HCT116 (cell line): Measurements from ENCODE around the gene GPR37. TPM values are rescaled to one million over a fixed set of nuclear protein-coding genes. Genes with fewer than 3 reads are reported as not detected.

Source experiments
- ATAC-seq: fragments of 200-7000 bp; cut with Tn5 transposase; 2 replicates; pipeline ENCODE4 v1.9.1; 2020; ENCODE audit warnings: mild to moderate bottlenecking, moderate library complexity
- BruUV-seq: library from RNA; stranded (reverse); fragments of 400-500 nt; replicated peaks from 2 replicates; lab custom pipeline; 2021; lab: Mats Ljungman, UMichigan
- CTCF ChIA-PET: fragments of 300-600 bp; sonication (Branson Sonifier 250); formaldehyde crosslinking; loops from one replicate; lab custom pipeline; 2021; ENCODE audit warnings: antibody characterized with exemption; lab: Charles Lee
- POLR2A ChIA-PET: fragments of 300-600, 350-600 bp; sonication (Branson Sonifier 250); formaldehyde crosslinking; loops from one replicate; lab custom pipeline; 2021; ENCODE audit warnings: antibody characterized with exemption; lab: Charles Lee
- RAD21 ChIA-PET, 2 experiments: fragments of 300-600 bp; sonication (Branson Sonifier 250); formaldehyde crosslinking; loops; one replicate each; lab custom pipeline; 2023; ENCODE audit warnings: low total read pairs in 2 of 2; ENCODE audit not compliant: uncharacterized antibody in 2 of 2, unreplicated experiment in 2 of 2, low non-redundant PET in 1 of 2; lab: Charles Lee
- DNase-seq: peaks from one replicate; pipeline ENCODE4 v3.0.0-alpha.2; 2010; ENCODE audit warnings: low read depth, low spot score
- H2AFZ ChIP-seq: fragments of 200-600 bp; shearing (Covaris generic), sonication (generic); 2 replicates; pipeline ENCODE4 v1.6.1; 2017; ENCODE audit warnings: low read depth, mixed run types, mixed read lengths, antibody characterized with exemption, low read length; ENCODE audit not compliant: poor library complexity, severe bottlenecking
- H3K27ac ChIP-seq: 2 replicates; pipeline ENCODE4 v1.5.1; 2012; ENCODE audit warnings: low read depth, low read length
- H3K27me3 ChIP-seq: fragments of 200-600 bp; sonication (generic); 2 replicates; pipeline ENCODE4 v1.6.1; 2016; ENCODE audit warnings: mixed run types, low read length, mixed read lengths; ENCODE audit not compliant: insufficient read depth
- H3K36me3 ChIP-seq, 2 experiments: fragments of 200-500 bp in 1 of 2; fragments of 200-600 bp in 1 of 2; sonication (Bioruptor generic) in 1 of 2; sonication (generic) in 1 of 2; 2 replicates each; pipeline versions ENCODE4 v1.5.1 to v1.6.1; 2014 to 2016; ENCODE audit warnings: low read length in 2 of 2, inconsistent platforms in 1 of 2, mixed read lengths in 1 of 2, mixed run types in 1 of 2; ENCODE audit not compliant: insufficient read depth in 2 of 2, control insufficient read depth in 1 of 2
- H3K4me1 ChIP-seq, 2 experiments: fragments of 200-600 bp in 1 of 2; sonication (generic) in 1 of 2; 2 replicates each; pipeline versions ENCODE4 v1.5.1 to v1.6.1; 2012 to 2017; ENCODE audit warnings: low read length in 2 of 2, inconsistent platforms in 1 of 2, mild to moderate bottlenecking in 1 of 2, mixed read lengths in 1 of 2, mixed run types in 1 of 2, moderate library complexity in 1 of 2; ENCODE audit not compliant: insufficient read depth in 2 of 2, control insufficient read depth in 1 of 2
- H3K4me2 ChIP-seq: fragments of 200-600 bp; sonication (generic); 2 replicates; pipeline ENCODE4 v1.6.1; 2017; ENCODE audit warnings: mixed run types, low read length, mixed read lengths
- H3K4me3 ChIP-seq, 2 experiments: fragments of 200-600 bp in 1 of 2; sonication (generic) in 1 of 2; replicated peaks in 1 of 2; 2 replicates each; pipeline ENCODE4 v1.5.1; 2011 to 2016; ENCODE audit warnings: low read length in 2 of 2, control low read depth in 1 of 2, low read depth in 1 of 2, mild to moderate bottlenecking in 1 of 2, mixed read lengths in 1 of 2, mixed run types in 1 of 2
- H3K79me2 ChIP-seq: fragments of 200-600 bp; sonication (generic); 2 replicates; pipeline ENCODE4 v1.6.1; 2017; ENCODE audit warnings: mild to moderate bottlenecking, mixed run types, low read length, moderate library complexity, mixed read lengths; ENCODE audit not compliant: insufficient read depth
- H3K9ac ChIP-seq: fragments of 200-600 bp; sonication (generic); 2 replicates; pipeline ENCODE4 v1.6.1; 2016; ENCODE audit warnings: low read length, mixed read lengths
- H3K9me2 ChIP-seq: fragments of 200-600 bp; sonication (generic), shearing (Covaris generic); 2 replicates; pipeline ENCODE4 v1.6.1; 2017; ENCODE audit warnings: mixed run types, mild to moderate bottlenecking, moderate library complexity; ENCODE audit not compliant: insufficient read depth
- H3K9me3 ChIP-seq, 2 experiments: fragments of 200-500 bp in 1 of 2; fragments of 200-600 bp in 1 of 2; sonication (Bioruptor generic) in 1 of 2; sonication (generic) in 1 of 2; 2 replicates each; pipeline ENCODE4 v1.6.1; 2014 to 2017; ENCODE audit warnings: low read length in 2 of 2, mixed read lengths in 2 of 2, inconsistent platforms in 1 of 2, low read depth in 1 of 2, mild to moderate bottlenecking in 1 of 2, mixed run types in 1 of 2, moderate library complexity in 1 of 2; ENCODE audit not compliant: control insufficient read depth in 1 of 2, insufficient read depth in 1 of 2
- H4K20me1 ChIP-seq: fragments of 200-600 bp; sonication (generic), shearing (Covaris generic); 2 replicates; pipeline ENCODE4 v1.6.1; 2017; ENCODE audit warnings: mixed run types, mild to moderate bottlenecking, moderate library complexity; ENCODE audit not compliant: insufficient read depth
- CBX3 ChIP-seq: IDR thresholded peaks from 2 replicates; pipeline ENCODE4 v1.6.1; 2012; ENCODE audit warnings: low read depth
- CEBPB ChIP-seq: IDR thresholded peaks from 2 replicates; pipeline ENCODE4 v1.6.1; 2012; ENCODE audit warnings: low read depth
- EGR1 ChIP-seq: IDR thresholded peaks from 2 replicates; pipeline ENCODE4 v1.6.1; 2012; ENCODE audit warnings: low read depth
- EZH2 ChIP-seq: fragments of 200-600 bp; sonication (generic); IDR thresholded peaks from 2 replicates; pipeline ENCODE4 v1.6.1; 2017; ENCODE audit warnings: antibody characterized with exemption, mixed run types
- JUND ChIP-seq: IDR thresholded peaks from 2 replicates; pipeline ENCODE4 v1.6.1; 2012
- POLR2A ChIP-seq: IDR thresholded peaks from 2 replicates; pipeline ENCODE4 v1.7.0; 2011; ENCODE audit warnings: borderline replicate concordance; ENCODE audit not compliant: insufficient read depth, insufficient read length; ENCODE audit errors: extremely low read depth
- SP1 ChIP-seq: IDR thresholded peaks from 2 replicates; pipeline ENCODE4 v1.6.1; 2012; ENCODE audit warnings: low read depth
- SRF ChIP-seq: IDR thresholded peaks from 2 replicates; pipeline ENCODE4 v1.6.1; 2012; ENCODE audit warnings: low read depth
- TCF7L2 ChIP-seq: IDR thresholded peaks from 2 replicates; pipeline ENCODE4 v1.7.0; 2011; ENCODE audit warnings: borderline replicate concordance, inconsistent platforms; ENCODE audit not compliant: insufficient read depth, insufficient read length; ENCODE audit errors: extremely low read depth
- intact Hi-C: fragments of 100-400 bp; cut with micrococcal nuclease; formaldehyde crosslinking; loops from 2 replicates; pipeline ENCODE4 v1.10.0; 2022
- total RNA-seq: library from RNA; stranded (reverse); gene quantifications from one replicate; pipeline ENCODE4 v1.2.1, GENCODE V29; 2021; ENCODE audit not compliant: unreplicated experiment
- TF ChIP-seq, protein P1 (sequence below): IDR thresholded peaks from 2 replicates; pipeline ENCODE4 v1.6.1; 2011; ENCODE audit warnings: mild to moderate bottlenecking, low read length, moderate library complexity; ENCODE audit not compliant: insufficient replicate concordance; ENCODE audit errors: extremely low read depth
- TF ChIP-seq, protein P2 (sequence below): IDR thresholded peaks from 2 replicates; pipeline ENCODE4 v1.6.1; 2012; ENCODE audit warnings: low read depth
- TF ChIP-seq, protein P3 (sequence below): IDR thresholded peaks from 2 replicates; pipeline ENCODE4 v1.6.1; 2012

The GPR37 gene
- total RNA-seq, 1 experiment from 2014 or later, result 2.2 TPM

DNA sequence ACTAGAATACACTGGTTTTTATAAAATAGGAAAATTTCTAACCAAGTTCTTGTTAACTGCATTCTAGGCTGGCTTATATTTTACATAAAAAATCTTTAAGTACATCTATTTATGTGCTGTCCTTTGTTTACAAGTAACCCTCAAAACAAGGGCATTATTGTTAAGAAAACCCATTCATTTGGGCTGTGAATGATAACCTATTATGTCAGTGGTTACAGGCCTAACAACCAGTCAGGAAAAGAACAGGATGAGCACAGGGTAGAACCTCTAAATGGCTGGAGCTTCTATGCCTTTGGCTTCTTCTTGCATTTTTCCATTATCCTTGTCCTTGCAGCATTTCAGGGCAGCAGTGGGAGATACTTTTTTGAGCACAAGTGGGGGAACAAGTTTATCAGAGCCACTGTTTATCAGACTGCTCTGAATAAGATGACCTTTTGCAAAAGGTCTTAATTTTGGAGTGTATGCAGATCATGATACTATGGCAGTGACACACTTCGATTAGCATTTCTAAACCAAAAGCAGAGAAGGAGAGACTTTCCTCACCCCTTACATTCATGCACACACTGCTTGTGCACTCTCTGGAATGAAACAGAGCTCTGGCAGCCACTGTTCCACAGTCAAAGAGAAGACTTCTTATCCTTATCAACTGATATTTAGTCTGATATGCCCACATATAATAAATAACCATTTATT, 10.9 kb downstream of the GPR37 start:
- no peaks in the 10 kb centered on the region for H3K27me3 ChIP-seq
- no peaks in the 10 kb centered on the region for H4K20me1 ChIP-seq
- intact Hi-C loops, result no loop called here
- ChIA-PET POLR2A (no interaction called here), CTCF (no interaction called here), RAD21 (no interaction called here)
- H2AFZ ChIP-seq, result no peak overlapping the region
- H3K27ac ChIP-seq, result no peak overlapping the region
- H3K4me1 ChIP-seq, result no peaks in the 10 kb centered on the region
- H3K4me2 ChIP-seq, result no peak overlapping the region
- H3K9ac ChIP-seq, result no peak overlapping the region
- no peak for ATAC-seq
- H3K9me3 ChIP-seq, result no peaks in the 10 kb centered on the region
- H3K9me2 ChIP-seq, result no peaks in the 10 kb centered on the region
- DNase-seq, result no peak
- no peaks in the 10 kb centered on the region for H3K36me3 ChIP-seq
- no peak overlapping the region for H3K4me3 ChIP-seq
- no TSS peak for BruUV-seq
- no peaks in the 10 kb centered on the region for H3K79me2 ChIP-seq
- TF ChIP-seq, protein P1, sequence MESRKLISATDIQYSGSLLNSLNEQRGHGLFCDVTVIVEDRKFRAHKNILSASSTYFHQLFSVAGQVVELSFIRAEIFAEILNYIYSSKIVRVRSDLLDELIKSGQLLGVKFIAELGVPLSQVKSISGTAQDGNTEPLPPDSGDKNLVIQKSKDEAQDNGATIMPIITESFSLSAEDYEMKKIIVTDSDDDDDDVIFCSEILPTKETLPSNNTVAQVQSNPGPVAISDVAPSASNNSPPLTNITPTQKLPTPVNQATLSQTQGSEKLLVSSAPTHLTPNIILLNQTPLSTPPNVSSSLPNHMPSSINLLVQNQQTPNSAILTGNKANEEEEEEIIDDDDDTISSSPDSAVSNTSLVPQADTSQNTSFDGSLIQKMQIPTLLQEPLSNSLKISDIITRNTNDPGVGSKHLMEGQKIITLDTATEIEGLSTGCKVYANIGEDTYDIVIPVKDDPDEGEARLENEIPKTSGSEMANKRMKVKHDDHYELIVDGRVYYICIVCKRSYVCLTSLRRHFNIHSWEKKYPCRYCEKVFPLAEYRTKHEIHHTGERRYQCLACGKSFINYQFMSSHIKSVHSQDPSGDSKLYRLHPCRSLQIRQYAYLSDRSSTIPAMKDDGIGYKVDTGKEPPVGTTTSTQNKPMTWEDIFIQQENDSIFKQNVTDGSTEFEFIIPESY, result no peak
- no peak for TF ChIP-seq CBX3
- TF ChIP-seq EGR1, result no peak
- TF ChIP-seq, all 23 proteins: peak for 0

DNA sequence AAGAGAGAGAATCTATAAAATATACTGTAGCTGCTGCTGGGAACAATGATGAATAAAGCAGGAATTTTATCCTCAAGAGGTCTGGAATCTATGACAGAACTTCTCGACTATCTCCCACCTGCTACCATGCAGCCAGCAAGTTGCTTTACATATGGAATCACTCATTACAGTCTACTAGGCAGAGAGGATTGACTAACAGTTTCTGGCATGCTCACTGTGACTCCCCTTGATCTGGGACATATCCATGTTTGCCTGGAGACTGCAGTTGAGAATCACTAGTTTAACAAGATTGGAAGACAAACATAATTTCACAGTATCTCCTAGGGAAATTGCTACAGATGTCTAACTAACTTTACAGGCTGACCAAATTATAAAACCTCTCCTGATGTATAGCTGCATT, 13.3 kb downstream of the GPR37 start:
- H3K36me3 ChIP-seq, result no peaks in the 10 kb centered on the region
- H3K27ac ChIP-seq, result no peak overlapping the region
- no peaks in the 10 kb centered on the region for H4K20me1 ChIP-seq
- H3K79me2 ChIP-seq, result no peaks in the 10 kb centered on the region
- RAD21 ChIA-PET, result no interaction called here
- ATAC-seq (no peak), DNase-seq (no peak)
- no peaks in the 10 kb centered on the region for H3K4me1 ChIP-seq
- no peak overlapping the region for H3K4me3 ChIP-seq
- no peak overlapping the region for H2AFZ ChIP-seq
- CTCF ChIA-PET, result no interaction called here
- H3K9me2 ChIP-seq, result no peaks in the 10 kb centered on the region
- POLR2A ChIA-PET, result no interaction called here
- H3K27me3 ChIP-seq, result no peaks in the 10 kb centered on the region
- intact Hi-C loops, result no loop called here
- no peak overlapping the region for H3K9ac ChIP-seq
- no peaks in the 10 kb centered on the region for H3K9me3 ChIP-seq
- no peak overlapping the region for H3K4me2 ChIP-seq
- BruUV-seq, result no TSS peak
- TF ChIP-seq CEBPB (no peak), EZH2 (no peak), SP1 (no peak), TCF7L2 (no peak), SRF (no peak), JUND (no peak), POLR2A (no peak)
- TF ChIP-seq, protein P1, result no peak
- TF ChIP-seq, protein P2, sequence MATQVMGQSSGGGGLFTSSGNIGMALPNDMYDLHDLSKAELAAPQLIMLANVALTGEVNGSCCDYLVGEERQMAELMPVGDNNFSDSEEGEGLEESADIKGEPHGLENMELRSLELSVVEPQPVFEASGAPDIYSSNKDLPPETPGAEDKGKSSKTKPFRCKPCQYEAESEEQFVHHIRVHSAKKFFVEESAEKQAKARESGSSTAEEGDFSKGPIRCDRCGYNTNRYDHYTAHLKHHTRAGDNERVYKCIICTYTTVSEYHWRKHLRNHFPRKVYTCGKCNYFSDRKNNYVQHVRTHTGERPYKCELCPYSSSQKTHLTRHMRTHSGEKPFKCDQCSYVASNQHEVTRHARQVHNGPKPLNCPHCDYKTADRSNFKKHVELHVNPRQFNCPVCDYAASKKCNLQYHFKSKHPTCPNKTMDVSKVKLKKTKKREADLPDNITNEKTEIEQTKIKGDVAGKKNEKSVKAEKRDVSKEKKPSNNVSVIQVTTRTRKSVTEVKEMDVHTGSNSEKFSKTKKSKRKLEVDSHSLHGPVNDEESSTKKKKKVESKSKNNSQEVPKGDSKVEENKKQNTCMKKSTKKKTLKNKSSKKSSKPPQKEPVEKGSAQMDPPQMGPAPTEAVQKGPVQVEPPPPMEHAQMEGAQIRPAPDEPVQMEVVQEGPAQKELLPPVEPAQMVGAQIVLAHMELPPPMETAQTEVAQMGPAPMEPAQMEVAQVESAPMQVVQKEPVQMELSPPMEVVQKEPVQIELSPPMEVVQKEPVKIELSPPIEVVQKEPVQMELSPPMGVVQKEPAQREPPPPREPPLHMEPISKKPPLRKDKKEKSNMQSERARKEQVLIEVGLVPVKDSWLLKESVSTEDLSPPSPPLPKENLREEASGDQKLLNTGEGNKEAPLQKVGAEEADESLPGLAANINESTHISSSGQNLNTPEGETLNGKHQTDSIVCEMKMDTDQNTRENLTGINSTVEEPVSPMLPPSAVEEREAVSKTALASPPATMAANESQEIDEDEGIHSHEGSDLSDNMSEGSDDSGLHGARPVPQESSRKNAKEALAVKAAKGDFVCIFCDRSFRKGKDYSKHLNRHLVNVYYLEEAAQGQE, result no peak
- TF ChIP-seq, protein P3, sequence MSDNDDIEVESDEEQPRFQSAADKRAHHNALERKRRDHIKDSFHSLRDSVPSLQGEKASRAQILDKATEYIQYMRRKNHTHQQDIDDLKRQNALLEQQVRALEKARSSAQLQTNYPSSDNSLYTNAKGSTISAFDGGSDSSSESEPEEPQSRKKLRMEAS, result no peak
